HepG2 (cell line): ENCODE data around the gene POLG2. TPM values are rescaled to one million over a fixed set of nuclear protein-coding genes. Genes with fewer than 3 reads are reported as not detected.

Experiments
- CHD4 ChIP-seq: fragments of 200-600 bp; sonication (generic); IDR thresholded peaks from 2 replicates; pipeline ENCODE4 v1.7.0; 2017; ENCODE audit warnings: mild to moderate bottlenecking, low read length, borderline replicate concordance
- DNMT3B ChIP-seq: conservative IDR thresholded peaks from 2 replicates; pipeline ENCODE4 v1.6.1; 2016; ENCODE audit warnings: missing biosample characterization, control low read depth
- FOXA3 ChIP-seq: IDR thresholded peaks from 2 replicates; pipeline ENCODE4 v1.6.1; 2016; ENCODE audit warnings: missing genetic modification reagents, missing compliant biosample characterization
- FOXJ3 ChIP-seq: sonication (generic); formaldehyde crosslinking; IDR thresholded peaks from 2 replicates; pipeline ENCODE4 v1.4.0; 2020; ENCODE audit warnings: missing genetic modification reagents, mild to moderate bottlenecking, borderline replicate concordance
- HDAC2 ChIP-seq: sonication (generic); formaldehyde crosslinking; IDR thresholded peaks from 2 replicates; pipeline ENCODE4 v1.4.0; 2020; ENCODE audit warnings: missing genetic modification reagents
- JUNB ChIP-seq: sonication (generic); formaldehyde crosslinking; IDR thresholded peaks from 2 replicates; pipeline ENCODE4 v1.8.0; 2022; ENCODE audit warnings: missing genetic modification reagents, mild to moderate bottlenecking, borderline replicate concordance
- MTF1 ChIP-seq: sonication (generic); formaldehyde crosslinking; IDR thresholded peaks from 2 replicates; pipeline ENCODE4 v1.5.0; 2020; ENCODE audit warnings: missing genetic modification reagents
- NFKB2 ChIP-seq: sonication (generic); formaldehyde crosslinking; IDR thresholded peaks from 2 replicates; pipeline ENCODE4 v1.4.0; 2020; ENCODE audit warnings: missing genetic modification reagents, borderline replicate concordance
- PHF8 ChIP-seq: sonication (generic); formaldehyde crosslinking; IDR thresholded peaks from 2 replicates; pipeline ENCODE4 v1.5.0; 2020; ENCODE audit warnings: missing genetic modification reagents
- RBFOX2 ChIP-seq: fragments of 200-400 bp; formaldehyde crosslinking; IDR thresholded peaks from 2 replicates; pipeline ENCODE4 v1.6.1; 2017; ENCODE audit warnings: low read depth, mild to moderate bottlenecking, low read length
- RFX3 ChIP-seq: IDR thresholded peaks from 2 replicates; pipeline ENCODE4 v1.6.1; 2016; ENCODE audit warnings: missing biosample characterization, missing genetic modification reagents
- SRSF1 ChIP-seq: fragments of 200-400 bp; formaldehyde crosslinking; optimal IDR thresholded peaks from 2 replicates; pipeline ENCODE3; 2017; ENCODE audit warnings: mild to moderate bottlenecking, low read depth, low read length, moderate library complexity
- SRSF4 ChIP-seq: fragments of 200-400 bp; formaldehyde crosslinking; IDR thresholded peaks from one replicate; pipeline ENCODE4 v1.6.1; 2018; ENCODE audit warnings: mild to moderate bottlenecking, low read depth, low read length, moderate library complexity; ENCODE audit not compliant: poor library complexity, severe bottlenecking
- SSRP1 ChIP-seq: IDR thresholded peaks from 2 replicates; pipeline ENCODE4 v1.6.1; 2016; ENCODE audit warnings: control low read depth
- SYNCRIP ChIP-seq: fragments of 200-400 bp; formaldehyde crosslinking; IDR thresholded peaks from 2 replicates; pipeline ENCODE4 v1.6.1; 2018; ENCODE audit warnings: mild to moderate bottlenecking, low read depth, low read length; ENCODE audit not compliant: insufficient read depth
- ZFP1 ChIP-seq: IDR thresholded peaks from 2 replicates; pipeline ENCODE4 v1.6.1; 2016
- ZFP37 ChIP-seq: sonication (generic); formaldehyde crosslinking; IDR thresholded peaks from 2 replicates; pipeline ENCODE4 v1.4.0; 2020; ENCODE audit warnings: missing genetic modification reagents, borderline replicate concordance
- ZNF12 ChIP-seq: sonication (generic); formaldehyde crosslinking; IDR thresholded peaks from 2 replicates; pipeline ENCODE4 v1.5.0; 2020; ENCODE audit warnings: missing genetic modification reagents
- ZNF432 ChIP-seq: sonication (generic); formaldehyde crosslinking; IDR thresholded peaks from 2 replicates; pipeline ENCODE4 v1.5.0; 2020; ENCODE audit warnings: missing genetic modification reagents, mild to moderate bottlenecking, borderline replicate concordance
- ZNF879 ChIP-seq: sonication (generic); formaldehyde crosslinking; IDR thresholded peaks from 2 replicates; pipeline ENCODE4 v1.8.1; 2023; ENCODE audit warnings: missing genetic modification reagents
- polyA plus RNA-seq, 8 experiments: library from polyadenylated mRNA; depleted of rRNA in 3 of 8; stranded (reverse) in 7 of 8; unstranded in 1 of 8; fragments of >200 nt; fragmentation: Illumina TruSeq in 4 of 8; extraction: Trizol in 4 of 8; gene quantifications; 2 replicates each; pipeline versions ENCODE4 v1.2.1 to v1.2.3, GENCODE V29; 2011 to 2016; ENCODE audit warnings: low read depth in 4 of 8, missing spikeins in 1 of 8, mixed read lengths in 1 of 8; ENCODE audit not compliant: insufficient read depth in 1 of 8
- total RNA-seq, 5 experiments: library from RNA; depleted of rRNA; stranded (reverse); fragments of >200 nt; fragmentation: Illumina TruSeq; extraction: Trizol; gene quantifications; 2 replicates each; pipeline ENCODE4 v1.2.3, GENCODE V29; 2016; ENCODE audit warnings: low read depth in 1 of 5
- TF ChIP-seq, protein P1 (sequence below): sonication (generic); formaldehyde crosslinking; IDR thresholded peaks from 2 replicates; pipeline ENCODE4 v1.4.0; 2020; ENCODE audit warnings: low read depth, mild to moderate bottlenecking, missing genetic modification reagents
- TF ChIP-seq, protein P2 (sequence below): fragments of 450-650 bp; IDR thresholded peaks from 2 replicates; pipeline ENCODE4 v1.6.1; 2016
- TF ChIP-seq, protein P3 (sequence below): sonication (generic); formaldehyde crosslinking; IDR thresholded peaks from 2 replicates; pipeline ENCODE4 v1.9.0; 2021; ENCODE audit warnings: missing genetic modification reagents, borderline replicate concordance
- TF ChIP-seq, protein P4 (sequence below): sonication (generic); formaldehyde crosslinking; IDR thresholded peaks from 2 replicates; pipeline ENCODE4 v1.5.0; 2020; ENCODE audit warnings: mild to moderate bottlenecking, missing genetic modification reagents

POLG2 gene
- total and polyA plus RNA-seq, 2 of the 13 experiments (the other 11 are each of a cell fraction or from before 2014, with no cell fraction given) = 21.1 to 25.5 TPM

DNA sequence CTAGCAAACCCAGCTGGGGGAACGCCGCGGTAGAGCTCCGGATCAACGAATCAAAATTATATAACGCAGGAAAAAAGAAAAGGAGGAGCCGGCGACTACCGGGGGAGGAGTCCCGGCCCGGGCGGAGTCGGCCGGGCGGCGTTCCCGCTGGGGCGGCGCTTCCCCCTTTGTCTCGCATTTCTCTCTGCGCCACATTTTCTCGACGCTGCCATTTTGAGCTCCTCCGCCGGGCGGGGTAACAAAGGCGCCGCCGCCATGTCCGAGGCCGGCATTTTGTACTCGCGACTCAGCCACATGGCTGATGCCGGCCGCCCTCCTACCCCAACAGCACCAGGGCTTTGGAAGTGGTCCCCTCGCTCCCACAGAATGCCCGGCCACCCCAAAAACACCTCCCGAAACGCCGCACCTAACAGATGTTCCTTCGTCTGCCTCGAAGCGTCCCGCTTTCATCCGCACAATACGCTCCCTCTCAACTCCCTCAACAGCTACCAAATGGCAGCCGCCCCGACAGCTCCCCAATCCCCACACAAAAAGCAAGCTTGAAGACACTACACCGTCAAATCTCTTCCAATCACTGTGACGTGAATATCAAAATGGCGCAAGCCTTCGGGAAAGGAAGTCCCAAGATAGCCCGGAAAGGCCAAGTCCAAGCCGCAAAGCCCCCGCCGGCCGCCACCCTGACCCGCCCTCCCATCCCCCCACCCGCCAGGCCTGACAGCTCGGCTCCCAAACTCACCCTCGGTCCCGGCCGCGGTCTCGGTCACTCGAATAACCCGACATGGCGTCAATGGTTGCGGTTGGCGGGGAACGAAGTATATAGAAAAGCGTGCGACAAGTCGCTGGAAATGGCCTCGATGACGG is 8.7 kb upstream of the POLG2 start (continued):
- peak; percentile 57 for TF ChIP-seq SRSF1
- no peak for TF ChIP-seq HDAC2
- 0 out of 2 replicates have a peak, but pooled peaks have one; percentile 21 for TF ChIP-seq NFKB2
- TF ChIP-seq RBFOX2 = peak; percentile 66; the same call in 1 of the 2 replicates
- TF ChIP-seq ZFP1 (CRISPR knock-in tag) = no peak
- TF ChIP-seq FOXA3 (CRISPR knock-in tag) = 0 out of 2 replicates have a peak, but pooled peaks have one; percentile 15
- TF ChIP-seq, protein P1, sequence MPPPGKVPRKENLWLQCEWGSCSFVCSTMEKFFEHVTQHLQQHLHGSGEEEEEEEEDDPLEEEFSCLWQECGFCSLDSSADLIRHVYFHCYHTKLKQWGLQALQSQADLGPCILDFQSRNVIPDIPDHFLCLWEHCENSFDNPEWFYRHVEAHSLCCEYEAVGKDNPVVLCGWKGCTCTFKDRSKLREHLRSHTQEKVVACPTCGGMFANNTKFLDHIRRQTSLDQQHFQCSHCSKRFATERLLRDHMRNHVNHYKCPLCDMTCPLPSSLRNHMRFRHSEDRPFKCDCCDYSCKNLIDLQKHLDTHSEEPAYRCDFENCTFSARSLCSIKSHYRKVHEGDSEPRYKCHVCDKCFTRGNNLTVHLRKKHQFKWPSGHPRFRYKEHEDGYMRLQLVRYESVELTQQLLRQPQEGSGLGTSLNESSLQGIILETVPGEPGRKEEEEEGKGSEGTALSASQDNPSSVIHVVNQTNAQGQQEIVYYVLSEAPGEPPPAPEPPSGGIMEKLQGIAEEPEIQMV (CRISPR knock-in tag) = peak; percentile 56; the same call in 1 of the 2 replicates
- TF ChIP-seq, protein P2, sequence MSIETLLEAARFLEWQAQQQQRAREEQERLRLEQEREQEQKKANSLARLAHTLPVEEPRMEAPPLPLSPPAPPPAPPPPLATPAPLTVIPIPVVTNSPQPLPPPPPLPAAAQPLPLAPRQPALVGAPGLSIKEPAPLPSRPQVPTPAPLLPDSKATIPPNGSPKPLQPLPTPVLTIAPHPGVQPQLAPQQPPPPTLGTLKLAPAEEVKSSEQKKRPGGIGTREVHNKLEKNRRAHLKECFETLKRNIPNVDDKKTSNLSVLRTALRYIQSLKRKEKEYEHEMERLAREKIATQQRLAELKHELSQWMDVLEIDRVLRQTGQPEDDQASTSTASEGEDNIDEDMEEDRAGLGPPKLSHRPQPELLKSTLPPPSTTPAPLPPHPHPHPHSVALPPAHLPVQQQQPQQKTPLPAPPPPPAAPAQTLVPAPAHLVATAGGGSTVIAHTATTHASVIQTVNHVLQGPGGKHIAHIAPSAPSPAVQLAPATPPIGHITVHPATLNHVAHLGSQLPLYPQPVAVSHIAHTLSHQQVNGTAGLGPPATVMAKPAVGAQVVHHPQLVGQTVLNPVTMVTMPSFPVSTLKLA = peak; percentile 12; the same call in 1 of the 2 replicates
- peak; percentile 87 for TF ChIP-seq SSRP1 (CRISPR knock-in tag)
- peak; percentile 29 for TF ChIP-seq ZNF12 (CRISPR knock-in tag)
- TF ChIP-seq, protein P3, sequence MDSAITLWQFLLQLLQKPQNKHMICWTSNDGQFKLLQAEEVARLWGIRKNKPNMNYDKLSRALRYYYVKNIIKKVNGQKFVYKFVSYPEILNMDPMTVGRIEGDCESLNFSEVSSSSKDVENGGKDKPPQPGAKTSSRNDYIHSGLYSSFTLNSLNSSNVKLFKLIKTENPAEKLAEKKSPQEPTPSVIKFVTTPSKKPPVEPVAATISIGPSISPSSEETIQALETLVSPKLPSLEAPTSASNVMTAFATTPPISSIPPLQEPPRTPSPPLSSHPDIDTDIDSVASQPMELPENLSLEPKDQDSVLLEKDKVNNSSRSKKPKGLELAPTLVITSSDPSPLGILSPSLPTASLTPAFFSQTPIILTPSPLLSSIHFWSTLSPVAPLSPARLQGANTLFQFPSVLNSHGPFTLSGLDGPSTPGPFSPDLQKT = no peak
- TF ChIP-seq FOXJ3 (CRISPR knock-in tag) = peak; percentile 60; the same call in 1 of the 2 replicates
- TF ChIP-seq CHD4 = no peak
- no peak for TF ChIP-seq ZNF432
- TF ChIP-seq SYNCRIP = no peak
- TF ChIP-seq, protein P4, sequence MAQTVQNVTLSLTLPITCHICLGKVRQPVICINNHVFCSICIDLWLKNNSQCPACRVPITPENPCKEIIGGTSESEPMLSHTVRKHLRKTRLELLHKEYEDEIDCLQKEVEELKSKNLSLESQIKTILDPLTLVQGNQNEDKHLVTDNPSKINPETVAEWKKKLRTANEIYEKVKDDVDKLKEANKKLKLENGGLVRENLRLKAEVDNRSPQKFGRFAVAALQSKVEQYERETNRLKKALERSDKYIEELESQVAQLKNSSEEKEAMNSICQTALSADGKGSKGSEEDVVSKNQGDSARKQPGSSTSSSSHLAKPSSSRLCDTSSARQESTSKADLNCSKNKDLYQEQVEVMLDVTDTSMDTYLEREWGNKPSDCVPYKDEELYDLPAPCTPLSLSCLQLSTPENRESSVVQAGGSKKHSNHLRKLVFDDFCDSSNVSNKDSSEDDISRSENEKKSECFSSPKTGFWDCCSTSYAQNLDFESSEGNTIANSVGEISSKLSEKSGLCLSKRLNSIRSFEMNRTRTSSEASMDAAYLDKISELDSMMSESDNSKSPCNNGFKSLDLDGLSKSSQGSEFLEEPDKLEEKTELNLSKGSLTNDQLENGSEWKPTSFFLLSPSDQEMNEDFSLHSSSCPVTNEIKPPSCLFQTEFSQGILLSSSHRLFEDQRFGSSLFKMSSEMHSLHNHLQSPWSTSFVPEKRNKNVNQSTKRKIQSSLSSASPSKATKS (CRISPR knock-in tag) = no peak
- no peak for TF ChIP-seq MTF1 (CRISPR knock-in tag)
- TF ChIP-seq JUNB = no peak
- TF ChIP-seq RFX3 = no peak
- TF ChIP-seq ZFP37 (CRISPR knock-in tag) = peak; percentile 70
- TF ChIP-seq SRSF4 = no peak
- TF ChIP-seq ZNF879 = no peak
- TF ChIP-seq PHF8 (CRISPR knock-in tag) = peak; percentile 71; the same call in 1 of the 2 replicates
- TF ChIP-seq DNMT3B = 0 out of 2 replicates have a peak, but pooled peaks have one; percentile 68
